ENCODE results near the gene NTNG2.
A peak's percentile ranks its signal among the peaks of the same experiment; 100 is the strongest.
"Not testable (repeated sequence)": the region's sequence is repeated elsewhere in the genome, so short reads cannot be mapped to it uniquely, and the experiment has no call there.

The NTNG2 gene, protein sequence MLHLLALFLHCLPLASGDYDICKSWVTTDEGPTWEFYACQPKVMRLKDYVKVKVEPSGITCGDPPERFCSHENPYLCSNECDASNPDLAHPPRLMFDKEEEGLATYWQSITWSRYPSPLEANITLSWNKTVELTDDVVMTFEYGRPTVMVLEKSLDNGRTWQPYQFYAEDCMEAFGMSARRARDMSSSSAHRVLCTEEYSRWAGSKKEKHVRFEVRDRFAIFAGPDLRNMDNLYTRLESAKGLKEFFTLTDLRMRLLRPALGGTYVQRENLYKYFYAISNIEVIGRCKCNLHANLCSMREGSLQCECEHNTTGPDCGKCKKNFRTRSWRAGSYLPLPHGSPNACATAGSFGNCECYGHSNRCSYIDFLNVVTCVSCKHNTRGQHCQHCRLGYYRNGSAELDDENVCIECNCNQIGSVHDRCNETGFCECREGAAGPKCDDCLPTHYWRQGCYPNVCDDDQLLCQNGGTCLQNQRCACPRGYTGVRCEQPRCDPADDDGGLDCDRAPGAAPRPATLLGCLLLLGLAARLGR

DNA sequence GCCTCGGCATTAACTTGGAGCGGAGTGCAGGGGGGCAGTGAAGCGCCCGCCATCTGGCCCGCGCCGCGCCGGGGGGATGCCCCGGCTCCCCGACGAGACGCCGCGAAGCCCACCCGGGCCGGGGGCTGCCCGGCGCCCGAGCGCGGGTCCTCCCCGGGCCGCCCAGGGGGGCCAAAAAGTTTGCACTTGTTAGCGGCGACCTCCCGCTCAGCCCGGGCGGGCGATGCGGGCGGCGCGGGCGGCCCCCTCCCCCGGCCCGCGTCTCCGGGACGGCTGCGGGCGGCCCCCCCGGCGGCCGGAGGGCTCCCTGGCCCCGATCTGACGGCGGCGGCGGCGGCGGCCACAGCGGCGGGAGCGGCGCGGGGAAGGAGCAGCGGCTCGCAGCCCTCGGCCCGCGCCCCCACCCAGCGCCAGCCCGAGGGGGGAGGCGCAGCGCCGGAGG is at the start of gene NTNG2:
Gene NTNG2, plus strand, starts transcription at position 316 of the 442 bp plus-strand sequence. CDS start 4,774 bp downstream, outside the sequence.
- no peak for DNase-seq

DNA sequence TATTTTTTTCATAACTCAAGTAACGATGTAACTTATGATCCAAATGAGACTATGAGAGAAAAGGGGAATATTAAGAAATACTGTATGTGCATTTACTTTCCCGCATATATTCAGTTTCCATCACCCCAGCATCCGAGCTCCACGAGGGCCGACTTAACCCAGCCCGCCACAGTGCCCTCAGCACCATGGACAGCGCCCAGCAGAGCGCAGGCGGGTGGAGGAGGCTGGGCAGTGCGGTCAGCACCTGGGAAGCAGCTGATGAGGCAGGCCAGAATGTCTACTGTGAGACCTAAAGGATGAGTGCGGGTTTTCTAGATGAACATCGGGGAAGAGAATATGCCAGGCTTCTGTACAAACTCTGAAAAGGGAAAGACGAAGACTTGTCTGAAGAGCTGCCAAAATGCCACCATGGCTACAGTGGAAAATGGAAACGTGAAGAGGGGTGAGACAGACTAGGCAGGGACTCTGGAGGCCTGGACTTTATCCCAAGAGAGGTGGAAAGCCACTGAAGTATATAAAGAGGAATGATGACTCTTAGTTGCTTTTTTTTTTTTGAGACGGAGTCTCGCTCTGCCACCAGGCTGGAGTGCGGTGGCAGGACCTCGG is 47.7 kb upstream of the NTNG2 start:
- no peak for DNase-seq

DNA sequence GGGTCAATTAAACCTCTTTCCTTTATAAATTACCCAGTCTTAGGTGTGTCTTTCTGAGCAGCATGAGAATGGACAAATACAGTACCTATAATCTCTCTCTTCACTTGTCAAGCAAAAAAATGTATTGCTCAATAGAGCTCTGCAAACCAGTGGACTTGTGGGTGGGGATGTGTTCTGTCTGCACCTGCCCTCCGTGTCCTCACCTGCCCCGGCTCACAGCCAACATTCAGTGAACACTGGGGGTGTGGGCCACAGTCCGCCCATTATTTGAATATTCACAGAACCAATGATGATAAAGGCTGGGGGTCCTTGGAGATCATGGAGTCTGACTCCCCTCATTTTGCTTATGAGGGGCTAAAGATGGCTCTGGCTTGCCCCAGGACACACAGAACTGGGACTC is 45.3 kb upstream of the NTNG2 start:
- peak; percentile 13 for DNase-seq

DNA sequence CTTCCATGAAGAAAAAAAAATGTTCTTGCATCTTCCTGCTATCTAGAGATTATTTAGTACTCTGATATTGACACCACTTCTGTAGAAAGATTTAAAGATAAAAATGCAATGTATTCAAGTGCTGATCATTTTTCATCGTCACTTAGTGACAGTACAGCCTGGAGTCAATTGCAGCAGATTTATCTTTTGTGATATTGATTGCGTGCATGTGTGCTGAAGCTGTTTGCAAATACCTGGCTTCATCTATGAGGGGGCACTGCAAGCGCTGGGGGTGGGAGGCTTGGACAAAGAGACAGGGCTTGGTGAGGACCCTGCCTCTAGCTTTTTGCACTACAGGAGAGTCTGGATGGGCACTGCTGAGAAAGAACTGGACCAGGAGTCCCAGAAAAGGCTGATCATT is 44.2 kb upstream of the NTNG2 start:
- DNase-seq = no peak

DNA sequence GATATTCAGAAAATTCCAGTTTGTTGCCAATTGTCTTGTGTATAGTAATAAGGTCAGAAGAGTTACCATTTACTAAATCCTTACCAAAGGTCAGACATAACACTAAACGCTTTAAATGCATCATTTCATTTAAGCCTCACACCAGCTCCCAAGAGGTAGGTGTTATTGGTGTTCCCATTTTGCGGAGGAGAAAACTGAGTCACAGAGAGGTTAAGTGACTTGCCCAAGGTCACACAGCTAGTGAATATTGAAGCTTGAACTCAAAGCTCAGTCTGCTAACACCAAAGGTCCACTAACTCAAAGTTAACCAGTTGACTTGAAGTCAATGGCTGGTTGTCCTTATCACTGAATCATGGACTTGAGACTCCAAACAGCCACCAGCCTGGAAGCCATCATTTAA is 40.8 kb upstream of the NTNG2 start:
- DNase-seq = no peak

DNA sequence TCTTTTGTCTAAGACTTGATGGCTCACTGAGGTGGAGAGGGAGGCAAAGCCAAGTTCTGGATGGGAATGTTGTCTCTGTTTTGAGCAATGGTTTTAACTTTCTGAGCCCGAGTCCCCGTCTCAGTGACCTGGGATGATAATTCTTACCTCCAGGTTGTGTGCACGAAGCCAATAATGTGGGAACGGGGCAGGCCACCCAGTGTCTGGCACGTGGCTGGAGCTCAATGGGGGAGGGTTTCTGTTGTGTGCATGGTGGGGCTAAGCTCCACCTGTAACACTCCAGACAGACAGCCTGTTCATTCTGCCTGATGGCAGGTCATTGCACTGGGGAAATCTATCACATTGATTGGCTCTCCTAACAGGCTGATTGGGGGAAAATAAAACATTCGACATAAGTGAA is 37.1 kb upstream of the NTNG2 start:
- no peak for DNase-seq

DNA sequence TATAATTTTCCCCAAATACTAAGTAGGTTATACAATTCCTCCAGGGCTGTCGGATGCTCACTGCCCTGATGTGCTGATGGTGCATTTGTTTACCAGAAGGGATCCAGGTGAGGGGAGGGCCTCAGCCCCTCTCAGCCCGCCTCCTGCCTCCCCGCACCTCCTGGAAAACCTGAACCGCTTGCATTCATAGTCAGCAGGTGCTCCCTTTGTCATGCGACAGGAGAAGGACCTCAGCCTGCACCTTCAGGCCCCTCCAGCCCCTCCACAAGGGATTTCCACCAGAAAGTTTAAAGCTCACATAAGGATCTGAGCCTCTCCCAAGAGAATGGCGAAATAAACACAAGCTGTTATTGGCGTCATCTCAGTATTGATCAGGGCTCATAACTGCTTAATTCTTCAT is 36.5 kb upstream of the NTNG2 start:
- peak; percentile 31 for DNase-seq

DNA sequence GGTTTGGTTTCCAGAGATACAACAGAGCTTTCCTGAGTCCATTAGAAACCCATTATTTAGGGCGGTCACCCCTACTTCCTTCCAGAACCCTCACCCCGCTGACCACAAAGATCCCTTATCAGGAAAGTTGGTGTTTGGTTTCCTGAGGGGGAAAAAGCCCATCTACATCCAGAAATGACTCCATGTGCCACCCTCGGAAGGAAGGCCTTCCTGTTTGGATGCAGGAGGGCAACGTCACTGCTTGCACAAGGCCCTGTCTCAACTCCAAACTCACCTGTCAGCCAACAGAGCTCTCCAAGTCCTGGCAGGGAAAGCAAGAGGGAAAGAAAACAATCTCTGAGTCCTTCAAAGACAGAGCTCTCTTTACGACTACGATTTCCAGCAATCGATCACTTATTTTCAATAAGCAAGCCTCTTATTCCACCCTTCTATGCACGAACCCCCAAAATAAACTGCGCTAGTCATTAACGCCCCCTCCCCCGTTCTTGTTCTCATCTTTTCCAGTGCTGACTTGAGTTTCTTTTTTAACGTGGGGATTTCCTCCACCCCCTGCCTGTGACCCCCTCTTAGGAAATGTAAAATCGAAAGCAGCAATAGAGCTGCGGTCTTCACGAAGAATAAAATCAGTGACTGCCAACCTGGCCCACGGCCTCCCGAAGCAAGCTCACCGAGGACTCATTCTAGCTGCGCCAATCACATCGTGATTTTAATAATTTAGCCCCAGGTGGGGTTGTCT is 35.7 kb upstream of the NTNG2 start:
- no peak for DNase-seq

DNA sequence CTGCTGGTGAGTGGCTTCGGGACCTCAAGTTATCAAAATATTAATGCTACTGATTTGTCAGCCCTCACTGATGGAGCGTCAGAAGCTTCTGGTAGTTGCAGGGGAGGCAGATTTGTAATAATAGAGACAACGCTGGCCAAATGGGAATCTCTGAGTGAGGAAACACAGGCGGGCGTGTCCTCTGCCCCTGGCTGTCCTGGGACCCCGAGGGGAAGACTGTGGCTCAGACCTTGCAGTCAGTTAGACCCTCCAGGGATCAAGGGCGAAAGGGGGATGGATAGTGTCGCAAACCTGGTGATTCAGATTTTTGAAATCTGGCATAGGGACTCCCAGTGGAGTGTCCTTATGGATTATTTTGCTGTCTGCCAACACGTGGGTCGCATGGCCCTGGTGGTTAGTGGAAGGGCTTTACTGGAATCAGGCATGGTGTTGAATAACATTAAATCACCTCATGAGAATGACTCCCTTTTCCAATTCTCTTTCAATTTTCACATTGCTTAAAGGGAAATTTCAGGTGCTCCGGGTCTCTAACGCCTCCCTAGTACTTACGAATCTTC is 35.1 kb upstream of the NTNG2 start:
- no peak for DNase-seq

DNA sequence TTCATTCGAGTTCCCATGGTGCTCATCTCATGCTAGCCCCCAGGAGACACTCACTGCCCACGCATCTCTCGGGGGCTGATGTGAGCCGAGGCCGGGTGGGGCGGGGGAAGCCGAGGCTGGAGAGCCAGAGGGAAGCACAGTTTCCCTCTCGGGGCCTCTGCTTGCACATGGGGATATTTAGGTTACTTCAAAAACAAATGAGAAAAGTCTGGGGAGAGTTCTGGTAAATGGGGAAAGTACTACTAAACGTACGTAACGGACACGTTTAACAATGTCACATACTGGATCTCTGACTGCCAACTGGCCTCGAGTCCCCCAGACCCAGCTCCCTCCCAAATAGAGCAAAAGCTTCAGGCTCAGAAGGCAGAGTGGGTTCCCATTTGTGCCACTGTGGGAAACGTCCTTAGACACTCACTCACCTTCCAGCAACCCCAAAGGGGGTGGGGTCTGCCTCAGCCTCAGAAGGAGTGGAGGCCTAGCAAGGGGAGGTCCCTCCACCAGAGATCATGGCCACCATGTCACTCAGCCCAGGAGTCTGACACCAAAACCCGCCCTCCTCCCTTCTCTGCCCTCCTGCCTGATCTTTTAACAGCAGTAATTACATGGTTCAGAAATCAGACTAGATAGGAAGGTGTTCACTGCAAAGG is 33.8 kb upstream of the NTNG2 start:
- DNase-seq = no peak

DNA sequence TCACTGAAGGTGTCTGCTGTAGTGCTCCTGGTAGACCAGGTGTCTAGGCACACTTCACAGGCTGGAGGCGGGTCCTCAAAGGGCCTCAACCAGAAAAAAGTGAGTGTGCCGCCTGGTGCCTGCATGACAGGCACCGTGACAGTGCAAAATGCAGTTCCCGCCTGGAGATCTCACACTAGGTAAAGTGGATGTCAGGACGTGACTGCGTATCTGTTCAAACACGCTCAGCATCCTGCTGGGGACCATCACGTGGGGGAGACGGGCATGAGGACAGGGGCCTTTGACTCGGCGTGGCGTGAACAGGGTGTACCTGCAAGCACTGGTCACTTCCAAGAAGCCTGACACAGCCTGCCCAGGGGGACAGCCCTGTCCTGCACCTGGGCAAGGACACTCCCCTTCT is 32.3 kb upstream of the NTNG2 start:
- no peak for DNase-seq

DNA sequence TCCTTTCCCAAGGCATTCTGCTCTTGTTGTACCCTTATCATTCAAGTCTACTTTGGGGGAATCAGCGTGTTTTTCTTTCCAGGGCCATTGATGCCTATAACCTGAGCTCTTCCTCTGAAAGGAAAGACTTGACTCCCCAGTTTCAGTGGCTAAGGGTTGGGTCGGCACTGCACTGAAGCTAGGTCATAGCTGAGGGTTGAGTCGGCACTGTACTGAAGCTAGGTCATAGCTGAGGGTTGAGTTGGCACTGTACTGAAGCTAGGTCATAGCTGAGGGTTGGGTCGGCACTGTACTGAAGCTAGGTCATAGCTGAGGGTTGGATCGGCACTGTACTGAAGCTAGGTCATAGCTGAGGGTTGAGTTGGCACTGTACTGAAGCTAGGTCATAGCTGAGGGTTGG is 27.8 kb upstream of the NTNG2 start:
- not testable (repeated sequence) for DNase-seq

DNA sequence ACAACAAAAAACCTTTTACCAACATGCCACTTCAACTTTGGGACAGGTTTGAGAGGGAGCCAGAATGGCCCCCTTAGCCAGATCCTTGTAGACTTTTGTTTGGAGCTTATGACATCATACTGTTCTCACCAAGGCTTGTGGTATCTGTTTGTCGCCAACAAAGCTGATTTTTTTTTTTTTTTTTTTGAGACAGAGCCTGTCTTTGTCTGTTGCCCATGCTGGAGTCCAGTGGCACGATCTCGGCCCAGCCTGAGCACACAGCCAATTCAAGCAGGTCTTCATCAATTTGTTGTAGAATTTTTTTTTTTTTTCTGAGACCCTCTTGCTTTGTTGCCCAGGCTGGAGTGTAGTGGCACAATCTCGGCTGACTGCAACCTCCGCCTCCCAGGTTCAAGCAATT is 26.4 kb upstream of the NTNG2 start:
- DNase-seq = no peak

DNA sequence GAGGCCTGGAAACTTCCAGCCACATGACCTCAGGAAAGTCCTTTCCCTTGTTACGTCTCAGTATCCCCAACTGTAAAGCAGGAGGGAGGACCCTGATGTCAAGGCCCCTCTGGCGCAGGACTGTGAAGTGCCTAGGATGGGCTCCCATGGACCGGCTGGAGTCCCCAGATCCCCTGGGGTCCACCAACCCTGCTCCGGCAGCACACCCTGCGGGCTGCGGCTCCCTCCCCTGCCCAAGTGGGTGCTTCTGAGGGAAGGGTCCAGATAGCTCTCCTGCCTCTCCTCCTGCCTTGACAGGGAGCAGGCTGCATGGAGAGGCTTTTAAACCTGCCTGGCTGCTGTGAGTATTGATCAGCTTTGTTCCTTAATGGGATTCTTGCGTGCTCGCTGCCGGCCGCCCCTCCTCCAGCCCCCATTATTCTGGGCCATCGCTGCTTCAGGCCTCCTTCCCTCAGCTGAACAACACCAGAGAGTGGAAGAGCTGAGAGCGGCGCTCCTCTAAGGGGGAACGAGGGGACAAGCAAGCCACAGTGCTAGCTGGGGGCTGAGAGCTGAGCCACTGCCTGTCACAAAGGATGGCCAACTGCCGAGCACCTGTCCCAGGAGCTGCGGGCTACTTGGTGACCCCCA is 25.6 kb upstream of the NTNG2 start:
- DNase-seq = no peak

DNA sequence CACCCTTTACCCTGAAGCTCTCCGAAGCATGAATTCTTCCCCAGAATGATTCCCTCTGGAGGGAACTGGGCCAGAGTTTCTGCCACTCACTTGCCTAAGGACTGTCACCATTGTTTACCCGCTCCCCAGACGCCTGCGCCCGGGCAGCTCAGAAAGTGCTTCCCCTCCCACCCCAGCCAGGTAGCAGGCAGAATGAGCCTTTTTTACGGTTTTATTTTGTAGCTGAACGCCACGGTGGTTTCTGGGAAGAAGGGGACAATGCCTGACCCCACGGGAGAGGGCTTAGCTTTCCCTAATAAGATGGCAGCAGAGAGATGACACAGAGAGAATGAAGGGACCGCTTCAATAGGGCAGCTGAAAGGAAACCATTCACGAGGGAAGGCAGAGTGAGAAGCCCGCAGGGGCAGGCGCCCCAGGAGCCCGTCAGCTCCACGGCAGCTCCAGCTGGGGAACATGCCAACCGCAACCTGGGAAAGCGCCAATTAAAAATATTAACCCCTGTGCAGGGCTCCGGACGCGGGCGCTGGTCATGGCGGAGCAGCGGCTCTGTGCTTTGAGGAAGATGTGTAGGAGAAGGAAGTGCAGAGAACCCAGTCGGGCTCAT is 20.4 kb upstream of the NTNG2 start:
- peak; percentile 74 for DNase-seq

DNA sequence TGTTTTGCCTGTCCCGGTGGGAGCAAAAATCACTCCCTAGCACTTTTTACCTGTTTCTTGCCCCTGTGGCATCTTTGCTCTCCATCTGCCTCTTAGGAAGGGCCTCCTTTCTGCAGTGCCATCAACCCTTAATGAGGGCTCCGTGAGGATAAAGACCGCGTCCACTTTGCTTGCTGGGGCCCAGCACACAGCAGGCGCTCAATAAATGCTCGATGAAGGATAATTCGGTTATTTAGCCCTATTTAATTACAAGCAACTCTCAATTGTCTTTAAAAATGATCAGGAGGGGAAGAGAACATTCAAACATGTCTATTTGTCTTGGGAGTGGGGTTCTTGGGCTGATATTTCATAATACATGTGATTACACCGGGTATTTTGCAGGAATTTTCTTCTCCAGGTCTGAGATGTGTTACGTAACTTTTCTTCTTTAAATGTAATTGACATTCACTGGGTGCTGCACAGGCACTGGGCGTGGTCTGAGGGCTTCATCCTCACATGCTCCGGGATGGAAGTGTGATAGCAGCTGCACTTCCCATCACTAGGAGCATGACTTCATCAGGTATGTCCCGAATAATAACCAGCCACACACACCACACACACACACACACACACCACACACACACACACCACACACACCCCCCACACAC is 19.8 kb upstream of the NTNG2 start:
- DNase-seq = peak; percentile 59

DNA sequence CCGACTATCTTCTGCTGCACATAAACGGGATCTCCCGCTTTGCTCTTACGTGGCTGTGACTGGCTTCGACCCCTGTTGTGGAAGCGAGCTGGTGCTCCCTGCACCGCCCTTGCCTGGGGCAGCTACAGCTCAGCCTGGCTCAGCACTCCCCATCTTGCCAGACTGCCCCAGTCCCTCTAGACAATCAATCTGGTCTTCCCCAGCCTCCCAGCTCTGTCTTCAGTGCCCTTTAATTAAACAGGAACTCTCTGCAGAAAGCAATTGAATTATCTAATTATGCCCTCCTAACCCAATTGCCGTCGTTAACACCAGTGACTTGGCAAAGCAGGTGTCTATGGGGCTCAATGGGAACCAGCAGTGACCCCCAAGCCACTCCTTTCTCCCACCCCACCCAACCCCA is 18.9 kb upstream of the NTNG2 start:
- peak; percentile 9 for DNase-seq

DNA sequence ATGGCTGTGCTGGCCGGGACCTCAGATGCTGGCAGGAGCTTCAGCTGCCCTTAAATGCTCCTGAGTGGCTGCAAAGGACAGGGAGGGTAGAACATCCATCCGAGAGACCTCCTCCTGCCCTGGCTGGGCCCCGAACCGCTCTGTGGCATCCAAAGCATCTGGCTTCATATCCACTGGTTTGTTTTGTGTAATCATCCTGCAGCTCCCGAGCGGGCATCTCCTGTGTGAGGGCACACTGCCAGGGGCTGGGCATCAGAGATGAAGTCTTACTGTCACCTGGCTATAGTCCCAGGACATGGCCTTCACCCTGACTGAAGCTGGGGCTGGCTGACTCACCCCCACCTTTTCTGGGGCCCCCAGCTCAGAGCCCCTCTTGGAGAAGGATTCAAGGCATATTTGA is 18.5 kb upstream of the NTNG2 start:
- DNase-seq = no peak

DNA sequence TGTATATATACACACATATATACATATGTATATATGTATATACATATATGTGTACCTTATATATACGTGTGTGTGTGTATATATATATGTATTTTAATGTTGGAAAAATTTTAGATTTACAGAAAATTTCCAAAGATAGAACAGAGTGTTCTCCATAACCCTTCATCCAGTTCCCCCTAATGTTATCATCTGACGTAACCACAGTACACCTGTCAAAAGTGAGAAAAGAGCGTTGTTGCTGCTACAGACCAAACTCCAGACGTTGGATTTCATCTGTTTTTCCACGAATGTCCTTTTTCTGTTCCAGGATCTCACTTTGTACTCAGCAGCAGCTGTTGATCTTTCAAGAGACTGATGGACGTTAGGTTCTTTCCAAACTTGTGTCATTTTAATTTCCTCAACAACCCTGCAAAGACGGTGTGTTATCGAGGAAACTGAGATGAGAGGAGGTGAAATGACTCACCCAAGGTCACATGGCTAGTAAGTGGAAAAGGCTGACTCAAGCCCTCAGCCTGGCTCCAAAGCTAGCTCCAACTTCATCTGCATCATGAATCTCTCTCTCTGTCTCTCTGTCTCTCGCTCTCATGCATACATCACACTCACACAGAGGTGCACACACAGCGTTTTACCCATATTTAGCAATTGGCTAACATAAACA is 17.0 kb upstream of the NTNG2 start:
- no peak for DNase-seq

DNA sequence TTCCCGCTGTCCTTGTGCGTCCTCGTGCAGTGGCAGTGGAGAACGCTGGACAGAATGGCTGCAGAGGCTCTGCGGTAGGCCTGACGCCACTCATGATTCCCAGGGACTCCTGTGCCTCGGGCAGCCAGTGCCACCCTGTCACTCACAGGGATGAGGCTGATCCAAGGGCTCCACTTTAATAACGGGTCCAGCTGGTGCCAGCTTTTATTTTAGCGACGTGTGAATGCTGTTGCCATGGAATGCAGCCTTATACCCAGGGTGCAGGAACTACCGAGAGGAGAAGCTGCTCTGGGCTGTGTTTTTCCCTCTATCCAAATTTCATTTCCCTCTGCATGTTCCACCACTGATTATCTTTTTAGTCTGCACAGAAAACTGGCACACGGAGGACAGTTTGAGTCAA is 15.8 kb upstream of the NTNG2 start:
- DNase-seq = no peak

DNA sequence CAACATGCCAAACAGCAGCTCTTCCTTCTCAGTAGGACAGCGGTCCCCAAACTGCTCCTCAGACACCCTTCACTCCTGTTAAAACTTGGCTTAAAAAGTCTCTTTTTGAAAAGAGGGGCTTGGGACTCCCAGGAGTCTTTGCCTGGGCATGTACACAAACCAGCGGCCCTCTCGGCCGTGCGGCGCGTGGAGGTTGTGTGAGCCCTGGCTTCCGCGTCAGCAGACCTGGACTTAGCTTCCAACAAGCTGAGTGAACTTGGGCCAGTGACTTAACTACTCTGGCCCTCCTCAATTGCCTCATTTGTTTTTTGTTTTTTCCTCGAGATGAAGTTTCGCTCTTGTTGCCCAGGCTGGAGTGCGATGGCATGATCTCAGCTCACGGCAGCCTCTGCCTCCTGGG is 15.3 kb upstream of the NTNG2 start:
- no peak for DNase-seq

Data from NCI-H146 (cell line).